DND-41 (cell line): ENCODE data around the gene SAMD4A.

Source experiments
- EZH2 ChIP-seq: IDR thresholded peaks from 3 replicates; pipeline ENCODE4 v1.6.1; 2012; ENCODE audit warnings: borderline replicate concordance, low read depth, mild to moderate bottlenecking, moderate library complexity, low read length, inconsistent platforms; ENCODE audit not compliant: severe bottlenecking
- TF ChIP-seq, protein P1 (sequence below): IDR thresholded peaks from 2 replicates; pipeline ENCODE4 v1.5.1; 2012; ENCODE audit warnings: borderline replicate concordance, low read length, moderate library complexity, mild to moderate bottlenecking; ENCODE audit not compliant: poor library complexity, severe bottlenecking; ENCODE audit errors: extremely low read depth

DNA sequence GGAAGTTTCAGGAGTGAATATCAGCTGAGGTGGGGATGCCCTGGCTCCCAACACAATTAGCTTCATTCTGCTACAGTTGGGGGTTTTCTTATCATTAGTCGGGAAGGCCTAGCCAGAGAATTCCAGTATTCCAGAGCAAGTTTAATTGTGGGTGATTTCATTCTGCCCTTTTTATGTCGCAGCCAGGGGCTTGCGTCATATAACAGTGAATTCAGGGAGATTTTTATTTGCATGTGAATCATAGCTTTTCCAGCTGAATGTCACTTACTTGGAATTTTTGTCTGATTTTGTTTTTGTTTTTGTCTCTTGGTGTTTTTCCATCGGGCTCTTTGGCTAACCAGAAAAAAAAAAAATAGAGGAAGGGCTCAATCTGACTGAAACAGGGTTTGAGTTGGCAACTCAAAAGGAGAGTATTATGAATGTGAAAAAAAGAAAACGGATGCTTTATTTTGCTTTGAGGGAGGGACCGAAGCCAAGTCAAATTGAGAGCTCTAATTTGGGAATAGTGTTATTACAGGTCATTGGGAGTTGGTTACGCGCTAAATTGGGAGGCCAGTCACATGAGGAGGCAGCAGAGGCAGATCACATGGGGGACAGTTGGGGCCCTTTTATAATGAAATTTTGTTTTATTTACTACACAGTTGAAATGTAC is 119.4 kb downstream of the SAMD4A start:
- TF ChIP-seq, protein P1, sequence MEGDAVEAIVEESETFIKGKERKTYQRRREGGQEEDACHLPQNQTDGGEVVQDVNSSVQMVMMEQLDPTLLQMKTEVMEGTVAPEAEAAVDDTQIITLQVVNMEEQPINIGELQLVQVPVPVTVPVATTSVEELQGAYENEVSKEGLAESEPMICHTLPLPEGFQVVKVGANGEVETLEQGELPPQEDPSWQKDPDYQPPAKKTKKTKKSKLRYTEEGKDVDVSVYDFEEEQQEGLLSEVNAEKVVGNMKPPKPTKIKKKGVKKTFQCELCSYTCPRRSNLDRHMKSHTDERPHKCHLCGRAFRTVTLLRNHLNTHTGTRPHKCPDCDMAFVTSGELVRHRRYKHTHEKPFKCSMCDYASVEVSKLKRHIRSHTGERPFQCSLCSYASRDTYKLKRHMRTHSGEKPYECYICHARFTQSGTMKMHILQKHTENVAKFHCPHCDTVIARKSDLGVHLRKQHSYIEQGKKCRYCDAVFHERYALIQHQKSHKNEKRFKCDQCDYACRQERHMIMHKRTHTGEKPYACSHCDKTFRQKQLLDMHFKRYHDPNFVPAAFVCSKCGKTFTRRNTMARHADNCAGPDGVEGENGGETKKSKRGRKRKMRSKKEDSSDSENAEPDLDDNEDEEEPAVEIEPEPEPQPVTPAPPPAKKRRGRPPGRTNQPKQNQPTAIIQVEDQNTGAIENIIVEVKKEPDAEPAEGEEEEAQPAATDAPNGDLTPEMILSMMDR: no peak
- no peak for TF ChIP-seq EZH2
